GM23338 (cell line): Measurements from ENCODE around the gene PLA2G12A. TPM values are rescaled to one million over a fixed set of nuclear protein-coding genes. Genes with fewer than 3 reads are reported as not detected.

Experiments used
- ATAC-seq: fragments of 200-7000 bp; cut with Tn5 transposase; 3 replicates; pipeline ENCODE4 v1.9.1; 2020
- DNase-seq: peaks from one replicate; pipeline ENCODE4 v3.0.0-alpha.2; 2015; ENCODE audit warnings: low spot score
- H2AFZ ChIP-seq: fragments of 200-600 bp; sonication (generic); 2 replicates; pipeline ENCODE4 v1.8.0; 2016; ENCODE audit warnings: antibody characterized with exemption, mild to moderate bottlenecking, moderate library complexity
- H3F3A ChIP-seq: fragments of 200-600 bp; sonication (generic); replicated peaks from 2 replicates; pipeline ENCODE4 v1.8.0; 2017; ENCODE audit warnings: antibody characterized with exemption, mixed run types, low read depth
- H3K27ac ChIP-seq: fragments of 200-600 bp; sonication (generic); 2 replicates; pipeline ENCODE4 v1.6.1; 2016; ENCODE audit warnings: low read depth
- H3K27me3 ChIP-seq: fragments of 200-600 bp; sonication (generic); 2 replicates; pipeline ENCODE4 v1.8.0; 2016; ENCODE audit warnings: mild to moderate bottlenecking, mixed run types, moderate library complexity; ENCODE audit not compliant: insufficient read depth
- H3K36me3 ChIP-seq: fragments of 200-600 bp; sonication (generic); 2 replicates; pipeline ENCODE4 v1.8.0; 2016; ENCODE audit warnings: mild to moderate bottlenecking; ENCODE audit not compliant: insufficient read depth
- H3K4me1 ChIP-seq: fragments of 200-600 bp; sonication (generic); 2 replicates; pipeline ENCODE4 v1.8.0; 2016; ENCODE audit warnings: mild to moderate bottlenecking, moderate library complexity; ENCODE audit not compliant: insufficient read depth
- H3K4me2 ChIP-seq: fragments of 200-600 bp; sonication (generic); 2 replicates; pipeline ENCODE4 v1.7.1; 2017; ENCODE audit warnings: mixed run types
- H3K4me3 ChIP-seq: fragments of 200-600 bp; sonication (generic); 2 replicates; pipeline ENCODE4 v1.6.1; 2016; ENCODE audit warnings: mixed run types
- H3K79me2 ChIP-seq: fragments of 200-600 bp; sonication (generic); replicated peaks from 2 replicates; pipeline ENCODE4 v1.8.0; 2017; ENCODE audit warnings: mild to moderate bottlenecking; ENCODE audit not compliant: insufficient read depth
- H3K9me2 ChIP-seq: fragments of 200-600 bp; sonication (generic); 2 replicates; pipeline ENCODE4 v1.8.0; 2017; ENCODE audit not compliant: insufficient read depth
- H4K20me1 ChIP-seq: fragments of 200-600 bp; sonication (generic); replicated peaks from 2 replicates; pipeline ENCODE4 v1.8.0; 2017; ENCODE audit warnings: mild to moderate bottlenecking; ENCODE audit not compliant: insufficient read depth
- H3K27ac Mint-ChIP-seq: 2 replicates; pipeline ENCODE4 v1.8.0; 2020; ENCODE audit warnings: inconsistent platforms, mild to moderate bottlenecking, moderate library complexity, mixed read lengths
- H3K27me3 Mint-ChIP-seq: 3 replicates; pipeline ENCODE4 v1.8.0; 2022; ENCODE audit warnings: low read depth, mild to moderate bottlenecking, moderate library complexity, mixed read lengths, inconsistent platforms; ENCODE audit not compliant: insufficient read depth, poor library complexity
- H3K36me3 Mint-ChIP-seq: 3 replicates; pipeline ENCODE4 v1.8.0; 2021; ENCODE audit warnings: low read depth, mild to moderate bottlenecking, inconsistent platforms, moderate library complexity, mixed read lengths
- H3K4me1 Mint-ChIP-seq: 3 replicates; pipeline ENCODE4 v1.8.0; 2020; ENCODE audit warnings: mild to moderate bottlenecking, inconsistent platforms, mixed read lengths
- H3K4me3 Mint-ChIP-seq: 3 replicates; pipeline ENCODE4 v1.8.0; 2021; ENCODE audit warnings: moderate library complexity, mild to moderate bottlenecking, inconsistent platforms, mixed read lengths
- H3K9me3 Mint-ChIP-seq: 3 replicates; pipeline ENCODE4 v1.8.0; 2020; ENCODE audit warnings: moderate library complexity, mild to moderate bottlenecking, inconsistent platforms, mixed read lengths
- CREB1 ChIP-seq: fragments of 250-450 bp; sonication (Bioruptor Pico); IDR thresholded peaks from 2 replicates; pipeline ENCODE4 v1.5.0; 2020; ENCODE audit warnings: low read depth, mild to moderate bottlenecking, moderate library complexity
- CTCF ChIP-seq, 2 experiments: fragments of 200-600 bp in 1 of 2; sonication (generic) in 1 of 2; conservative IDR thresholded peaks; 2 replicates each; pipeline versions ENCODE4 v1.5.1 to v1.6.1; 2016 to 2017; ENCODE audit warnings: antibody characterized with exemption in 2 of 2, low read depth in 2 of 2, mild to moderate bottlenecking in 2 of 2, moderate library complexity in 1 of 2
- ETS1 ChIP-seq: IDR thresholded peaks from 2 replicates; pipeline ENCODE4 v1.6.1; 2016; ENCODE audit warnings: antibody characterized with exemption
- EZH2 ChIP-seq: fragments of 200-600 bp; sonication (generic); IDR thresholded peaks from one replicate; pipeline ENCODE4 v1.8.0; 2017; ENCODE audit warnings: antibody characterized with exemption, mild to moderate bottlenecking, low read depth; ENCODE audit not compliant: unreplicated experiment
- EZH2phosphoT487 ChIP-seq: fragments of 200-600 bp; sonication (generic); IDR thresholded peaks from one replicate; pipeline ENCODE4 v1.8.1; 2018; ENCODE audit warnings: antibody characterized with exemption; ENCODE audit not compliant: unreplicated experiment
- JUNB ChIP-seq: IDR thresholded peaks from one replicate; pipeline ENCODE4 v1.6.1; 2016; ENCODE audit warnings: antibody characterized with exemption; ENCODE audit not compliant: unreplicated experiment
- NANOG ChIP-seq: IDR thresholded peaks from 2 replicates; pipeline ENCODE4 v1.6.1; 2016; ENCODE audit warnings: antibody characterized with exemption, borderline replicate concordance
- POLR2AphosphoS5 ChIP-seq: IDR thresholded peaks from 2 replicates; pipeline ENCODE4 v1.6.1; 2016; ENCODE audit warnings: antibody characterized with exemption, low read depth
- REST ChIP-seq: IDR thresholded peaks from one replicate; pipeline ENCODE4 v1.6.1; 2018; ENCODE audit warnings: antibody characterized with exemption; ENCODE audit not compliant: unreplicated experiment
- STAT1 ChIP-seq: IDR thresholded peaks from one replicate; pipeline ENCODE4 v1.6.1; 2016; ENCODE audit warnings: antibody characterized with exemption; ENCODE audit not compliant: unreplicated experiment
- ZNF462 ChIP-seq: fragments of 250-450 bp; sonication (Bioruptor Pico); IDR thresholded peaks from 2 replicates; pipeline ENCODE4 v1.5.0; 2020; ENCODE audit warnings: mild to moderate bottlenecking, moderate library complexity
- polyA plus RNA-seq: library from polyadenylated mRNA; unstranded; fragments of >200 nt; fragmentation: Nextera tagmentation; extraction: Ambion mirVana; gene quantifications from 2 replicates; pipeline ENCODE4 v1.2.1, GENCODE V29; 2016
- total RNA-seq: library from RNA; depleted of rRNA; stranded (reverse); fragments of >200 nt; shearing (Covaris generic); gene quantifications from 2 replicates; pipeline ENCODE4 v1.2.3, GENCODE V29; 2014

PLA2G12A gene
- total and polyA plus RNA-seq, 2 experiments from 2014 or later, result 30.8 to 70.7 TPM

GRCh38 chr4:109764376-109764775, 34.5 kb upstream of the PLA2G12A start (continued):
- TF ChIP-seq REST (no peak), CTCF (conservative IDR thresholded peaks at IDR 0.05; ENCODE audit: low read depth in 2 of 2) (no peak), STAT1 (no peak), EZH2phosphoT487 (no peak)

GRCh38 chr4:109760682-109761081, 30.8 kb upstream of the PLA2G12A start:
- no peak for ATAC-seq
- no peak overlapping the region for H3K27ac Mint-ChIP-seq
- no peaks in the 10 kb centered on the region; the same call in 1 of the 2 replicates for H3K9me2 ChIP-seq
- H3K4me1 ChIP-seq, result no peaks in the 10 kb centered on the region; the same call in 1 of the 2 replicates
- no peak overlapping the region for H3K4me2 ChIP-seq
- no peaks in the 10 kb centered on the region for H3K36me3 Mint-ChIP-seq
- no peak overlapping the region for H3K27ac ChIP-seq
- H4K20me1 ChIP-seq, result no peaks in the 10 kb centered on the region
- no peak overlapping the region for H3K4me3 Mint-ChIP-seq
- no peaks in the 10 kb centered on the region for H3K27me3 ChIP-seq
- DNase-seq, result no peak
- H3K79me2 ChIP-seq, result no peaks in the 10 kb centered on the region
- H3K4me1 Mint-ChIP-seq, result peaks cover 5% of the 10 kb centered on the region
- no peaks in the 10 kb centered on the region for H3K36me3 ChIP-seq
- H3K4me3 ChIP-seq, result no peak overlapping the region
- H2AFZ ChIP-seq, result no peak overlapping the region
- H3K27me3 Mint-ChIP-seq, result no peaks in the 10 kb centered on the region
- no peaks in the 10 kb centered on the region for H3K9me3 Mint-ChIP-seq
- no peaks in the 10 kb centered on the region for H3F3A ChIP-seq
- TF ChIP-seq STAT1, result no peak
- TF ChIP-seq ETS1, result no peak
- no peak for TF ChIP-seq EZH2phosphoT487
- TF ChIP-seq ZNF462, result no peak
- TF ChIP-seq CREB1, result no peak
- TF ChIP-seq JUNB, result no peak
- TF ChIP-seq POLR2AphosphoS5, result no peak
- TF ChIP-seq NANOG, result no peak
- no peak for TF ChIP-seq EZH2
